A549 (cell line): Measurements from ENCODE around the gene RTBDN. TPM values are rescaled to one million over a fixed set of nuclear protein-coding genes. Genes with fewer than 3 reads are reported as not detected.
A peak's percentile ranks its signal among the peaks of the same experiment; 100 is the strongest.

Experiments used
- ATAC-seq, 2 experiments: fragments of 200-7000 bp in 1 of 2; fragments of >200 bp in 1 of 2; cut with Nextera tagmentation in 1 of 2; cut with Tn5 transposase in 1 of 2; 3 replicates each; pipeline versions ENCODE4 v1.8.0 to v1.9.1; 2018 to 2020; ENCODE audit warnings: mild to moderate bottlenecking in 1 of 2, moderate library complexity in 1 of 2
- CTCF ChIA-PET: fragments of 300-600 bp; sonication (Branson Sonifier 250); formaldehyde crosslinking; extraction: SDS; loops from one replicate; lab custom pipeline; 2021; ENCODE audit warnings: antibody characterized with exemption, inconsistent platforms; lab: Yijun Ruan, JAX
- POLR2A ChIA-PET: fragments of 350-600 bp; formaldehyde crosslinking; extraction: SDS; loops from one replicate; lab custom pipeline; 2021; ENCODE audit warnings: antibody characterized with exemption, inconsistent platforms; lab: Yijun Ruan, JAX
- DNase-seq, 2 experiments: peaks; one replicate each; pipeline versions ENCODE4 v3.0.0 to v3.0.0-alpha.2; 2011 to 2016; ENCODE audit warnings: low read depth in 1 of 2, low spot score in 1 of 2
- FAIRE-seq: peaks from 2 replicates; lab custom pipeline; 2011; peaks lifted over from hg19 to GRCh38; lab: Jason Lieb, UNC
- H3K27ac ChIP-seq, 2 experiments: fragments of >200 bp; sonication (Bioruptor Twin); formaldehyde crosslinking; 3 replicates each; pipeline ENCODE4 v1.5.1; 2016 to 2017
- H3K4me1 ChIP-seq: fragments of >200 bp; sonication (Bioruptor Twin); formaldehyde crosslinking; 3 replicates; pipeline ENCODE4 v1.6.1; 2016
- H3K4me2 ChIP-seq: fragments of >200 bp; sonication (Bioruptor Twin); formaldehyde crosslinking; 3 replicates; pipeline ENCODE4 v1.6.1; 2016
- H3K4me3 ChIP-seq: fragments of >200 bp; sonication (Bioruptor Twin); formaldehyde crosslinking; 3 replicates; pipeline ENCODE4 v1.5.1; 2016
- H3K9me3 ChIP-seq: fragments of >200 bp; sonication (Bioruptor Twin); formaldehyde crosslinking; 3 replicates; pipeline ENCODE4 v1.6.1; 2016
- ATOH8 ChIP-seq: fragments of 250-450 bp; sonication (Bioruptor Pico); IDR thresholded peaks from 2 replicates; pipeline ENCODE4 v1.5.0; 2020; ENCODE audit warnings: low read depth, mild to moderate bottlenecking, moderate library complexity
- BHLHE40 ChIP-seq: IDR thresholded peaks from 2 replicates; pipeline ENCODE4 v1.6.1; 2012; ENCODE audit warnings: low read depth, low read length, inconsistent platforms
- CBX2 ChIP-seq: fragments of 200-600 bp; sonication (generic); IDR thresholded peaks from 2 replicates; pipeline ENCODE4 v1.6.1; 2016; ENCODE audit warnings: low read depth, mild to moderate bottlenecking, borderline replicate concordance
- CBX8 ChIP-seq: fragments of 200-600 bp; sonication (generic); IDR thresholded peaks from 2 replicates; pipeline ENCODE4 v1.6.1; 2016
- CHD4 ChIP-seq: fragments of 200-600 bp; sonication (generic); IDR thresholded peaks from 2 replicates; pipeline ENCODE4 v1.6.1; 2016; ENCODE audit warnings: antibody characterized with exemption, mild to moderate bottlenecking, borderline replicate concordance
- E2F6 ChIP-seq: IDR thresholded peaks from 2 replicates; pipeline ENCODE4 v1.6.1; 2012; ENCODE audit warnings: low read depth, borderline replicate concordance
- EHF ChIP-seq: fragments of 250-450 bp; sonication (Bioruptor Pico); IDR thresholded peaks from 2 replicates; pipeline ENCODE4 v1.5.0; 2020; ENCODE audit warnings: mild to moderate bottlenecking
- EHMT2 ChIP-seq: fragments of 200-600 bp; sonication (generic); IDR thresholded peaks from 2 replicates; pipeline ENCODE4 v1.6.1; 2016; ENCODE audit warnings: antibody characterized with exemption, low read depth, mild to moderate bottlenecking, moderate library complexity
- EP300 ChIP-seq, 2 experiments: fragments of >200 bp; sonication (Bioruptor Twin); formaldehyde crosslinking; IDR thresholded peaks; 2 replicates in 1 of 2; 3 replicates in 1 of 2; pipeline ENCODE4 v1.6.1; 2016 to 2017
- ESRRA ChIP-seq: fragments of 150-350 bp; IDR thresholded peaks from 2 replicates; pipeline ENCODE4 v1.6.1; 2014; ENCODE audit warnings: mild to moderate bottlenecking, low read length, borderline replicate concordance
- FOSL2 ChIP-seq, 2 experiments: fragments of 450-650 bp in 1 of 2; fragments of >200 bp in 1 of 2; sonication (Bioruptor Twin) in 1 of 2; formaldehyde crosslinking; IDR thresholded peaks; 2 replicates each; pipeline versions ENCODE4 v1.5.0 to v1.6.1; 2016 to 2020; ENCODE audit warnings: mild to moderate bottlenecking in 1 of 2, moderate library complexity in 1 of 2
- HMGXB4 ChIP-seq: fragments of 250-450 bp; sonication (Bioruptor Pico); IDR thresholded peaks from 2 replicates; pipeline ENCODE4 v1.5.0; 2021; ENCODE audit warnings: mild to moderate bottlenecking, moderate library complexity, borderline replicate concordance
- HOXB13 ChIP-seq: fragments of 250-450 bp; sonication (Bioruptor Pico); IDR thresholded peaks from 2 replicates; pipeline ENCODE4 v1.5.0; 2020; ENCODE audit warnings: low read depth, mild to moderate bottlenecking, moderate library complexity
- JUN ChIP-seq, 2 experiments: fragments of >200 bp; sonication (Bioruptor Twin); formaldehyde crosslinking; IDR thresholded peaks; 2 replicates in 1 of 2; 3 replicates in 1 of 2; pipeline ENCODE4 v1.6.1; 2016 to 2017
- JUNB ChIP-seq: fragments of >200 bp; sonication (Bioruptor Twin); formaldehyde crosslinking; IDR thresholded peaks from 2 replicates; pipeline ENCODE4 v1.6.1; 2016
- KDM1A ChIP-seq: fragments of 200-600 bp; sonication (generic); IDR thresholded peaks from 2 replicates; pipeline ENCODE4 v1.6.1; 2016; ENCODE audit warnings: low read depth, mild to moderate bottlenecking
- KDM5A ChIP-seq: fragments of 200-600 bp; sonication (generic); IDR thresholded peaks from 2 replicates; pipeline ENCODE4 v1.6.1; 2016; ENCODE audit warnings: antibody characterized with exemption, mild to moderate bottlenecking
- MAFK ChIP-seq: fragments of 450-650 bp; IDR thresholded peaks from 2 replicates; pipeline ENCODE4 v1.6.1; 2014; ENCODE audit not compliant: partially characterized antibody
- MAZ ChIP-seq: fragments of 150-350 bp; IDR thresholded peaks from 2 replicates; pipeline ENCODE4 v1.6.1; 2014; ENCODE audit warnings: antibody characterized with exemption, low read depth, low read length, borderline replicate concordance
- NFE2L2 ChIP-seq: fragments of 150-350 bp; conservative IDR thresholded peaks from 2 replicates; pipeline ENCODE4 v1.6.1; 2014; ENCODE audit warnings: low read length
- NPAS2 ChIP-seq: fragments of 250-450 bp; sonication (Bioruptor Pico); IDR thresholded peaks from 2 replicates; pipeline ENCODE4 v1.8.0; 2022; ENCODE audit warnings: mild to moderate bottlenecking, moderate library complexity, borderline replicate concordance
- POLR2A ChIP-seq: IDR thresholded peaks from 2 replicates; pipeline ENCODE4 v1.6.1; 2012; ENCODE audit warnings: mild to moderate bottlenecking, low read length
- RCOR1 ChIP-seq: fragments of 150-350 bp; IDR thresholded peaks from 2 replicates; pipeline ENCODE4 v1.6.1; 2014; ENCODE audit warnings: antibody characterized with exemption, low read length, low read depth
- REST ChIP-seq: fragments of 200-600 bp; sonication (generic); IDR thresholded peaks from 2 replicates; pipeline ENCODE4 v1.6.1; 2016; ENCODE audit warnings: antibody characterized with exemption, mild to moderate bottlenecking, moderate library complexity
- USF2 ChIP-seq: fragments of 450-650 bp; IDR thresholded peaks from 2 replicates; pipeline ENCODE4 v1.6.1; 2014; ENCODE audit warnings: antibody characterized with exemption
- WGBS: methylation state at CpG from one replicate; pipeline ENCODE4 v1.1.6; 2017; ENCODE audit errors: missing lambda C conversion rate; 5-methylcytosine and 5-hydroxymethylcytosine counted together
- polyA plus RNA-seq, 4 experiments: library from polyadenylated mRNA; depleted of rRNA in 3 of 4; stranded (reverse); fragments of >200 nt; fragmentation: RNase III in 1 of 4; extraction: RNeasy Plus Mini Kit Qiagen cat#74134 plus additional on column Dnase treatment in 1 of 4; gene quantifications; 2 replicates in 3 of 4; 3 replicates in 1 of 4; pipeline ENCODE4 v1.2.3, GENCODE V29; 2011 to 2017

RTBDN gene
- polyA plus RNA-seq, 2 of the 4 experiments (the other 2 are of a cell fraction): 0.09 to 0.25 TPM

- peaks cover 68% of the 10 kb centered on the region for H3K4me1 ChIP-seq
- H3K4me3 ChIP-seq: peak overlapping the region; percentile 92; the same call in 2 of the 3 replicates
- no peaks in the 10 kb centered on the region for H3K9me3 ChIP-seq
- POLR2A ChIA-PET: interaction anchor here (2.4 kb wide), 1 partner anchor 10 kb away, joined by 24 read pairs; no protein-coding TSS in a partner anchor
- peak overlapping the region; percentile 96 to 99 for H3K27ac ChIP-seq
- peak overlapping the region; percentile 99 for H3K4me2 ChIP-seq
- FAIRE-seq (no peak), DNase-seq (no peak), ATAC-seq (no peak)
- CTCF ChIA-PET: interaction anchor here (1.3 to 5.0 kb wide), 6 partner anchors 8 to 30 kb away, joined by 3 to 58 read pairs (median 6); no protein-coding TSS in a partner anchor
- WGBS: 29% methylated on average over 4 of the region's 4 CpGs
- no peak for TF ChIP-seq BHLHE40
- no peak for TF ChIP-seq RCOR1
- no peak for TF ChIP-seq NPAS2 (CRISPR knock-in tag)
- no peak for TF ChIP-seq MAFK
- TF ChIP-seq REST: no peak
- no peak for TF ChIP-seq KDM5A
- TF ChIP-seq CBX8: no peak
- TF ChIP-seq ESRRA: no peak
- TF ChIP-seq E2F6: no peak
- no peak for TF ChIP-seq KDM1A
- no peak for TF ChIP-seq FOSL2 (IDR thresholded peaks at IDR 0.05)
- no peak for TF ChIP-seq FOSL2 (CRISPR knock-in tag; IDR thresholded peaks at IDR 0.05)
- no peak for TF ChIP-seq JUN (IDR thresholded peaks at IDR 0.05)
- no peak for TF ChIP-seq EHMT2
- no peak for TF ChIP-seq POLR2A
- TF ChIP-seq NFE2L2: no peak
- TF ChIP-seq EP300 (IDR thresholded peaks at IDR 0.05): no peak
- no peak for TF ChIP-seq USF2
- TF ChIP-seq JUNB: no peak
- no peak for TF ChIP-seq CHD4
Measured at GRCh38 chr19:12788042-12788681, 46.2 kb downstream of the RTBDN start.

GRCh38 chr19:12787458-12787857, 46.9 kb downstream of the RTBDN start:
- H3K9me3 ChIP-seq: no peaks in the 10 kb centered on the region
- ChIA-PET CTCF (interaction anchor here (1.3 to 5.0 kb wide), 5 partner anchors 9 to 30 kb away, joined by 3 to 58 read pairs (median 8); no protein-coding TSS in a partner anchor), POLR2A (interaction anchor here (2.4 kb wide), 1 partner anchor 9 kb away, joined by 24 read pairs; no protein-coding TSS in a partner anchor)
- WGBS: 79% methylated on average over 10 of the region's 10 CpGs
- no peak for ATAC-seq
- peak overlapping the region; percentile 99; the same call in 1 of the 3 replicates for H3K4me2 ChIP-seq
- H3K4me3 ChIP-seq: no peak overlapping the region
- FAIRE-seq: no peak
- DNase-seq: no peak
- peaks cover 71% of the 10 kb centered on the region for H3K4me1 ChIP-seq
- peak overlapping the region; percentile 96 to 99 for H3K27ac ChIP-seq
- no peak for TF ChIP-seq MAZ
- TF ChIP-seq NPAS2 (CRISPR knock-in tag): no peak
- TF ChIP-seq ATOH8: no peak
- TF ChIP-seq HOXB13: no peak
- no peak for TF ChIP-seq HMGXB4 (CRISPR knock-in tag)
- TF ChIP-seq EHF: no peak
- no peak for TF ChIP-seq REST
- TF ChIP-seq CBX2: no peak
- no peak for TF ChIP-seq NFE2L2
